IPS-18a (cell line): ENCODE measurements around the gene SFRP5.

Source experiments
- H3K27ac ChIP-seq: one replicate; pipeline ENCODE4 v1.5.1; 2013; ENCODE audit warnings: low read length
- H3K27me3 ChIP-seq: one replicate; pipeline ENCODE4 v1.6.1; 2013; ENCODE audit warnings: mild to moderate bottlenecking, low read length; ENCODE audit not compliant: control insufficient read depth, insufficient read depth
- H3K36me3 ChIP-seq: one replicate; pipeline ENCODE4 v1.6.1; 2013; ENCODE audit warnings: low read depth, low read length; ENCODE audit not compliant: control insufficient read depth
- H3K4me1 ChIP-seq: one replicate; pipeline ENCODE4 v1.6.1; 2013; ENCODE audit warnings: low read depth, low read length; ENCODE audit not compliant: control insufficient read depth
- H3K4me3 ChIP-seq: one replicate; pipeline ENCODE4 v1.5.1; 2013; ENCODE audit warnings: low read length
- H3K9ac ChIP-seq: one replicate; pipeline ENCODE4 v1.6.1; 2013; ENCODE audit warnings: mild to moderate bottlenecking, low read length, moderate library complexity
- H3K9me3 ChIP-seq: one replicate; pipeline ENCODE4 v1.6.1; 2013; ENCODE audit warnings: low read depth, low read length; ENCODE audit not compliant: control insufficient read depth

Gene SFRP5

DNA sequence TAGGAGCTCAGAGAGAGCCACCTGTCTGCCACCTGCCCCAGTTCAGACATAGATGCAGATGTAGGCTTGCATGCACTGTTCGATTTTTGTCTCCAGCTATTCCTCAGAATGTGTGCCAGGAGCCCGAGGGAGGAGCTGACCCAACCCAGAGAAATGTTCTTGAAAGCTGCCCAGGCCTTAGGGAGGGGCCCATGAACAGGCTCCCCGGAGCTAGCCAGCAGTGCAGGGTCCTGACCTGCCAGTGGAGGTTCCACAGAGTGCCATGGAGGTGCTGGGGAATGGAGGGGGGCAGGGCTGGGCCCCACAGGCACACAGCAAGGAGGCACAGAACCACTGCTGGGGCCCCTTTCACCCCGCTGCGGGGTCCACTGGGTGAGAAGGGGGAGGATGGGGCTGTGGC is 29.6 kb upstream of the SFRP5 start:
- H3K36me3 ChIP-seq: no peaks in the 10 kb centered on the region
- no peak overlapping the region for H3K27ac ChIP-seq
- H3K27me3 ChIP-seq: no peaks in the 10 kb centered on the region
- no peak overlapping the region for H3K4me3 ChIP-seq
- H3K9ac ChIP-seq: no peak overlapping the region
- no peaks in the 10 kb centered on the region for H3K9me3 ChIP-seq
- peaks cover 13% of the 10 kb centered on the region for H3K4me1 ChIP-seq

DNA sequence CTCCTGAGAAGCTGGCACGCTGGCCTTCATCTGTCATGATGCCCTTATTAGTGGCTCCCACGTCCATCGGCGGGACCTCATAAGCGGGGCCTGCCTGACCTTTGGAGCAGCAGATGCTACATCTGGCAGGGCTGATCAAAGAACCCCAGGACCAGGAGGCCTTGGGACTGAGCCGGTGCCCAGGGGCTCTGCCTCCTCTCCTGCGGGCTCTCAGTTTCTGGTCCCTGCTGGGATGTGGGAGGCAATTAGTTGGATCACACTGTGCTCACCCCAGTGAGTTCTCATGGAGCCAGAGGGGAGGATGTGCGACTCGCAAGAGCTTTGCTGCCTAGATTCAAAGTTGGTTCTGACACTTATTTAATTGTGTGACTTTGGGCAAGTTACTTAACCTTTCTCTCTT is 28.7 kb upstream of the SFRP5 start:
- Histone ChIP-seq H3K4me1 (peaks cover 4% of the 10 kb centered on the region), H3K27me3 (no peaks in the 10 kb centered on the region), H3K4me3 (no peak overlapping the region), H3K9ac (no peak overlapping the region), H3K36me3 (no peaks in the 10 kb centered on the region), H3K27ac (no peak overlapping the region), H3K9me3 (no peaks in the 10 kb centered on the region)

DNA sequence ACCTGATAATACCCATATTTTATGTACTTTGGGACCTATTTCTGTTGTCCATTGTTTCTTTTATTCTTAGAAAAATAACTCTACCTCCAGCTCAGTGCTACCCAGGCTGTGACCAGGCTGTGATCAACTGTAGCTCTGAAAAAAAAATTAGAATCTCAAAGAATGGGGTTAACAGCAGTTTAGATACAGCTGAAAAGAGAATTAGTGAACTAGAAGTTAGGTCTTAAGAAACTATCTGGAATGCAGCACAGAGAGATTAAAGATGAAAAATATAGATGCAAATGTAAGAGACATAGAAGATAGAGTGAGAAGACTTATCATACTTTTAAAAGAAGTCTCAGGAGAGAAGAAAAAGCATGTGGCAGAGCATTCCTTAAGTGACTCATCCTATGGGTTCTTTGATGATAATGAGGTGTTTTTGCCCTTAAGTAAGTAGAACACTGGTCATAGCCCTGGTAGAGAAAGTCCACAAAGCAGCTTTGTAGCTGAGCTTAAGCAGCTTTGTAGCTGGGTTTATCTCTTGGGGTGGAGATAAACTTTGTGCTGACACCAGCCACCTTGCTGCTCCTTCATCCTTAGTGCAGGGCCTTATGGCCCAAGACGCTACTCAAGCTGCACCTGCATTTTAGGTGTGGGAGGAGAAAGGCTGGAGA is 27.3 kb upstream of the SFRP5 start:
- Histone ChIP-seq H3K4me3 (no peak overlapping the region), H3K27ac (no peak overlapping the region), H3K27me3 (no peaks in the 10 kb centered on the region), H3K9me3 (no peaks in the 10 kb centered on the region), H3K4me1 (no peaks in the 10 kb centered on the region), H3K36me3 (no peaks in the 10 kb centered on the region), H3K9ac (no peak overlapping the region)

DNA sequence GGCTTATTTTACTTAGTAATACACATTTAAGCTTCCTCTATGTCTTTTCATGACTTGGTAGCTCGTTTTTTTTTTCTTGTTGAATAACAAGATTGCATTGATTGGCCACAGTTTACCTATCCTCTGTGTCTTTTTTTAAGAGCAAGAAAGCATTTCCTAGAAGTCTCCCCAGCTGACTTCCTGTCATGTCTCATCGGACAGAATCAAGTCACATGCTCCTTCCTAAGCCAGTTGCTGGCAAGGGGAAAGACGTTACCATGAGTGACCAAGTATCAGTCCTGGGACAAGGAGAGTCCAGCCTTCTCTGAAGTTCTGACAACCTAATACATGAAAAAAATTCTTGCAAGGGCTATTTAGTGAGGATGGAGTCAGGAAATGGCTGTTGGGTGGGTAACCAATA is 24.9 kb upstream of the SFRP5 start:
- H3K27ac ChIP-seq: no peak overlapping the region
- H3K4me3 ChIP-seq: no peak overlapping the region
- H3K27me3 ChIP-seq: no peaks in the 10 kb centered on the region
- H3K4me1 ChIP-seq: no peaks in the 10 kb centered on the region
- no peaks in the 10 kb centered on the region for H3K36me3 ChIP-seq
- no peak overlapping the region for H3K9ac ChIP-seq
- no peaks in the 10 kb centered on the region for H3K9me3 ChIP-seq

DNA sequence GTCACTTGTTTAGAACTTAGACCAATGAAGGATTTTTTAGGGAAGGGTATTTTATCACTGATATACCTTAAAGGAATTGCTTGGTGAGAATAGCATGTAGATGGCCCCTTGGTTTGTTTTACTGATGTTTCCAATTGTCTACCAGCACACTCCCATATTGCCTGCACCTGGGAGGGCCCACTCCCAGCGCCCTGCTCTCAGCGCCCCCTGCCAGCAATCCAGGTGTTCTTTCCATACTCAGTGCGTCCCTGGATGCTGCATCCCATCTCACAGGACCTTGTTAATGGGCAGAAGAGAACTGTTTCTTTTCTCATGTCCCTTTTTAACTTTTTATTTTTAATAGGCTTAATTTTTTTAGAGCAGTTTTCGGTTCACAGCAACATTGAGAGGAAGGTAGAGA is 24.1 kb upstream of the SFRP5 start:
- no peak overlapping the region for H3K27ac ChIP-seq
- H3K36me3 ChIP-seq: no peaks in the 10 kb centered on the region
- H3K9ac ChIP-seq: no peak overlapping the region
- no peaks in the 10 kb centered on the region for H3K27me3 ChIP-seq
- no peak overlapping the region for H3K4me3 ChIP-seq
- H3K9me3 ChIP-seq: no peaks in the 10 kb centered on the region
- no peaks in the 10 kb centered on the region for H3K4me1 ChIP-seq

DNA sequence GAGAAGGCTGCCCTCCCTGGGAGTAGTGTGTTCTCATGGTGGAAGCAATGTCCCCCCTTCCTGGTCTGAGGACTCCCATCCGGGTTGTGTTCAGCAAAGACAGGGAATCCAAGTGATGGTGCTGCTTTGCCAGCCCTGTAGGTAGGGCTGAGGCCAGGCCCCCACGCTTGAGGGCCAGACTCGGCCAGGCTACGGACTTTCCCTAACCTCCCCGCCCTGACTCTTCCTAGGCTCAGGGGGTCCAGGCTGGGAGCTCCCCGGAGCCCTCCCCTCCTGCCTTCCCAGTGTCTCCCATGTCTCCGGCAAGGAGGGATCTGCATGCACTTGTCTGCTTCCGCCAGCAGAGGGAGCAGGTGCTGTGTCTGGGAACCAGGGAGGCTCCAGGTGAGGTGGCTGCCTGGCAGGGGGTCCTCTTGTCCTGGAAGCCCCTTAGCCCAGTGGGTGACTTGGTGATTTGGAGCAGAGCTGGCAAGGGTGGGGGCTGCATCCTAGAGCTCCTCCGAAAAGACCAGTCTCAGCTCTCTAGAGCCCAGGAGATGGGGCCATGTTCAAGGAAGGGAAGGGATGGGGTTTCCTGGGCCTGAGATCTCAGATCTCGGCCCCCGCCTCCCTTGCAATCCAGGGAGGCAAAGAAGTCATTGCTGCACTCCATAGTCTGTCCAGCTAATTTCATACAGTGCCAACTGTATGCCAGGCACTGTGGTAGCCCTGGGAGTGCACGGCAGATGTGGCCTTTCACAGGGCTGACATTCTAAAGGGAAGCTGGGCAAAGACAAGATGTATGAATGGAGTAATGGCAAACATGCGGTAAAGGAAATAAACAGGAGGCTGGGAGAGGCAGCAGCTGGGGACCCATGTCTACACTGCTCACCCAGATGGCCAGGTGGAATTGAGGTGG is 20.3 kb upstream of the SFRP5 start:
- no peak overlapping the region for H3K9ac ChIP-seq
- no peak overlapping the region for H3K27ac ChIP-seq
- H3K36me3 ChIP-seq: no peaks in the 10 kb centered on the region
- H3K4me3 ChIP-seq: no peak overlapping the region
- H3K4me1 ChIP-seq: no peaks in the 10 kb centered on the region
- no peaks in the 10 kb centered on the region for H3K27me3 ChIP-seq
- no peaks in the 10 kb centered on the region for H3K9me3 ChIP-seq

DNA sequence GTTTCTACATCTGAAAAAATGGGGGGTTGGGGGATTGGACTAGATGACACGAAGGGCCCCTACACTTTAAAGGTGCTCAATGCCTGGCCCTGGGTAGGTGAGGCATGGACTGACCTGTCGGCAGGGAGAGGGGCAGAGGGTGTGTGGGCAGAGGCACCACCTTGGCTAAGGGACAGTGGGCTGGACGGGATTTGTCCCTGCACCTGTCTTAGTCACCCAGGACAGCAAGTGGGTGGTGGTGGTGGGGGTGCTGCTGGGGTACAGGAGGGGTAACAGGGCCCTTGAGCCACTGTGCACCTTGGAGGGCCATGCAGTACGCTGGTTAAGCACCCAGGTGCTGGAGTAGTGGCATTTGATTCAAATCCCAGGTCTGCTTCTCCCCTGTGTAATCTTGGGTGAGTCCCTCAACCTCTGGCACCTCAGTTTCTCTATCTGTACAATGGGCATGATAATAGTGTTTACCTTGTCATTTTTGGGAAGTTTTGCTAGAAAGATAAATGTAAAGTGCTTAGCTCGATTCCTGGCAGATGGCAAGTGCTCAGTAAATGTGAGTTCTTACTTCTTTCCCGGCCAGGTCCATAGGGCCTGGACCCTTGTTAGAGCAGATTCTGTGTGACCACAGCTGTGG is 18.1 kb upstream of the SFRP5 start:
- no peak overlapping the region for H3K9ac ChIP-seq
- H3K36me3 ChIP-seq: no peaks in the 10 kb centered on the region
- H3K27me3 ChIP-seq: no peaks in the 10 kb centered on the region
- no peak overlapping the region for H3K27ac ChIP-seq
- H3K4me1 ChIP-seq: no peaks in the 10 kb centered on the region
- no peak overlapping the region for H3K4me3 ChIP-seq
- H3K9me3 ChIP-seq: no peaks in the 10 kb centered on the region

DNA sequence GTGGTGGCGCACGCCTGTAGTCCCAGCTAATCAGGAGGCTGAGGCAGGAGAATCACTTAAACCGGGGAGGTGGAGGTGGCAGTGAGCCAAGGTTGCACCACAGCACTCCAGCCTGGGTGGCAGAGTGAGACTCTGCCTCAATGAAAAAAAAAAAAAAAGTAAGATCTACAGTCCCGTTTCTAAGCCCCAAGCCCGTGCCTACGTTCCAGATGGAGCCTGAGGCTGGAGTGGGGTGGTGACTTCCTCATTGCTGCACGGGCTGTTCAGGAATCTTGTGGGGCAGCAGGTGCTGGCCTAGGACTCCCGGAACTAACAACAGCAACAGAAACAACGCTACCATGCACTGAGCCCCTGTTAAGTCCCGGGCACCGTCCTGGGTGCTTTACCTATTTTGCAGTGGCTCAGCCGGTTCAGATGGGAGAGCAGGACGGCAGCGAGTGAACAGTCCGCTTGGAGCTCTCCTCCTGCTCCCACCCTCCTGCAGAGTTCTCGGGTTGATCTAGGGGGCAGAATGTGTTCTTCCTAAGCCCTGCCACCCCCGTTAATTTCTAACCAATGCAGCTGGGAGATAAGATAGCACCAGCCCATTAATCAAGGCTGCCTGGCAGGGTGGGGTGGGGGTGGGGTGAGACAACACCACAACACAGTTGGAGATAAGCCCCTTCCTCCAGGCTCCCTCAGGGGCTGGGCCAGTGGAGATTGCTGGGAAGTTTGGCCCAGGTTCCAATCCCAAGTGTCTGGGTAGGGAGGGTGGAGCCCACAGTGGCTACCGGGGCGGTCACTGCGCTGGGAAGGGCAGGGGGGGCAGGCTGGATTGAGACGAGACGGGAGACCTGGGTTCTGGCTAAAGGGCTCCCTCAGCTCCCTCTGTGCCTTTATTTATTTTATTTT is 17.0 kb upstream of the SFRP5 start:
- Histone ChIP-seq H3K9me3 (no peaks in the 10 kb centered on the region), H3K27me3 (no peaks in the 10 kb centered on the region), H3K4me1 (no peaks in the 10 kb centered on the region), H3K36me3 (no peaks in the 10 kb centered on the region), H3K9ac (no peak overlapping the region), H3K4me3 (no peak overlapping the region), H3K27ac (no peak overlapping the region)

DNA sequence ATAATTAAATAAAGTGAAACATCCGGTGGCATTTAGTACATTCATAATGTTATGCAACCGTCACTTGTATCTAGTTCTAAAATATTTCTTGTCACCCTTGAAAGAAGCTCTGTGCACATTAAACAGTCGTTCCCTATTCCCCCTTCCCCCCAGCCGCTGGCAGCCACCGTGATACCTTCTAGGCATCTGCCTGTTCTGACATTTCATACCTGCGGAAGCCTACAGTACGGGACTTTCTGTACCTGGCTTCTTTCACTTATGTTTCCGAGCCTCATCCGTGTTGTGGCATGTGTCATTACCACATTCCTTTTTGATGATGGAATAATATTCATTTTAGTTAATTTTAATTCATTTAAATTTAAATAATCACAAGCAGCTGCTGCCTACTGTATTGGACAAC is 13.9 kb upstream of the SFRP5 start:
- H3K27me3 ChIP-seq: no peaks in the 10 kb centered on the region
- H3K27ac ChIP-seq: no peak overlapping the region
- H3K9me3 ChIP-seq: no peaks in the 10 kb centered on the region
- no peak overlapping the region for H3K9ac ChIP-seq
- H3K4me3 ChIP-seq: no peak overlapping the region
- peaks cover 4% of the 10 kb centered on the region for H3K4me1 ChIP-seq
- H3K36me3 ChIP-seq: no peaks in the 10 kb centered on the region

DNA sequence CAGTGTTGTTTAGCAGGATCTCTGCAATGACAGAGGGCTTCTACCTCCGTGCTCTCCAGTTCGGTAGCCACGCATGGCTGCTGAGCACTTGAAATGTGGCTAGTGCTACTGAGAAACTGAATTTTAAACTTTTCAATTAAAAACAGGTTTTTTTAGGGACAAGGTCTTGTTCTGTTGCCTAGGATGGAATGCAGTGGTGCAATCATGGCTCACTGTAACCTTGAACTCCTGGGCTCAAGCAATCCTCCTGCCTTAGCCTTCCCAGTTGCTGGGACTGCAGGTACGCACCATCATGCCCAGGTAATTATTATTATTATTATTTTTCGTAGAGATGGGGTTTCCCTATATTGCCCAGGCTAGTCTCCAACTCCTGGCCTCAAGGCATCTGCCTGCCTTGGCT is 13.4 kb upstream of the SFRP5 start:
- Histone ChIP-seq H3K27ac (no peak overlapping the region), H3K36me3 (no peaks in the 10 kb centered on the region), H3K4me3 (no peak overlapping the region), H3K9ac (no peak overlapping the region), H3K9me3 (no peaks in the 10 kb centered on the region), H3K4me1 (peaks cover 4% of the 10 kb centered on the region), H3K27me3 (no peaks in the 10 kb centered on the region)

DNA sequence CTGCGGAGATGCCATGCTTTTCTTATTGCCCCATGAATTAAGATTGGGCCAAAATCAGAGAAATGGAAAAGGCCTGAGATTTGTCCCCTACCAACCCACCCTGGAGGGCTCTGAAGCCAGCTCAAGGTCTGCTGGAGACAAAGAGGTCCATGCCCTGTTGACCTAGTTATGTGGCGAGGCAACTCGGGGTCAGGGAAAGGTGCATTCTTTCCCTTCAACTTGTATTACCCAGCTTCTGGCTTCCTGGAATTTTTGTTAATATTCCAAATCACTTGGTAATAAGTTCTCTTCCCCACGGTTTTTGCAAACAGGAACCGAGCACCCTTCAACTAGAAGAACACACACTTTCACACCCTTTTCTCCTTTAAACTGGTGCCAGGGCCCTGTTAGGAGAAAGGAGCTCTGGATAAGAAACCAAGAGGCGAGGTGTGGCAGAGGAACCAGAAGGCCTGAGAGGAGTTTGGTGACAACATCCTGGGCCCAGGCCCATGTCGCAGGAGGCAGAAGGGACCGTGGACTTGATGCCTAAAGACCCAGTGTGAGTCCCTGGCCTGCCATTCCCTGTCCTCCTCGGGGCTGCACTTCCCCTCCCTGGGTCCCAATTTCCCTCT is 12.5 kb upstream of the SFRP5 start:
- no peaks in the 10 kb centered on the region for H3K27me3 ChIP-seq
- H3K36me3 ChIP-seq: no peaks in the 10 kb centered on the region
- no peak overlapping the region for H3K4me3 ChIP-seq
- no peaks in the 10 kb centered on the region for H3K9me3 ChIP-seq
- H3K9ac ChIP-seq: no peak overlapping the region
- H3K27ac ChIP-seq: no peak overlapping the region
- H3K4me1 ChIP-seq: peaks cover 4% of the 10 kb centered on the region
